Adrenal gland (tissue), 5 donors: Measurements from ENCODE around the gene DES.

Experiments used
- POLR2A ChIP-seq, 2 donors: fragments of 450-650 bp; IDR thresholded peaks; one replicate each; pipeline ENCODE4 v1.6.1; 2017; ENCODE audit warnings: antibody characterized with exemption in 2 of 2, mild to moderate bottlenecking in 2 of 2, moderate library complexity in 1 of 2
- TF ChIP-seq, protein P1 (sequence below), 6 experiments: fragments of 450-650 bp in 4 of 6; fragments of 200-600 bp in 2 of 6; sonication (generic) in 1 of 6; IDR thresholded peaks; 1 replicate in 5 of 6; 2 replicates in 1 of 6; pipeline versions ENCODE4 v1.5.1 to v1.8.0; 2016 to 2021; ENCODE audit warnings: antibody characterized with exemption in 6 of 6, mild to moderate bottlenecking in 2 of 6, moderate library complexity in 1 of 6
- donor health status: DM: no; HTN: no; CAD: no.

DNA sequence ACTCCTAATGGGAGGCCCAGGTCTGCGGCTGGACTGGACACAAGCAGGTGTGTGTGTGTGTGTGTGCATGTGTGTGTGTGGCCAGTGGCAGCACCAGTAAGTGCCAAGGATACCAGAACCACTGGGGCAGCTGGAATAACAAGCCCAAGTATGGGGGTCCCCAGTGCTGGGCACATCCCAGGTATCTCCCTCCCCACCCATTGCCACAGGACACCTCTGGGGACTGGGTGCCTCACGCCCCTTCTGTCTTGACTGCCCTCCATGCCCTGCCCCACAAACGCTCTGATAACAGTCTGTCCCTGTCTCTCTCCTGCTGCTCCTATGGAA, 25.5 kb downstream of the DES start:
- TF ChIP-seq POLR2A (IDR thresholded peaks at IDR 0.05): no peak
- TF ChIP-seq, protein P1, sequence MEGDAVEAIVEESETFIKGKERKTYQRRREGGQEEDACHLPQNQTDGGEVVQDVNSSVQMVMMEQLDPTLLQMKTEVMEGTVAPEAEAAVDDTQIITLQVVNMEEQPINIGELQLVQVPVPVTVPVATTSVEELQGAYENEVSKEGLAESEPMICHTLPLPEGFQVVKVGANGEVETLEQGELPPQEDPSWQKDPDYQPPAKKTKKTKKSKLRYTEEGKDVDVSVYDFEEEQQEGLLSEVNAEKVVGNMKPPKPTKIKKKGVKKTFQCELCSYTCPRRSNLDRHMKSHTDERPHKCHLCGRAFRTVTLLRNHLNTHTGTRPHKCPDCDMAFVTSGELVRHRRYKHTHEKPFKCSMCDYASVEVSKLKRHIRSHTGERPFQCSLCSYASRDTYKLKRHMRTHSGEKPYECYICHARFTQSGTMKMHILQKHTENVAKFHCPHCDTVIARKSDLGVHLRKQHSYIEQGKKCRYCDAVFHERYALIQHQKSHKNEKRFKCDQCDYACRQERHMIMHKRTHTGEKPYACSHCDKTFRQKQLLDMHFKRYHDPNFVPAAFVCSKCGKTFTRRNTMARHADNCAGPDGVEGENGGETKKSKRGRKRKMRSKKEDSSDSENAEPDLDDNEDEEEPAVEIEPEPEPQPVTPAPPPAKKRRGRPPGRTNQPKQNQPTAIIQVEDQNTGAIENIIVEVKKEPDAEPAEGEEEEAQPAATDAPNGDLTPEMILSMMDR (IDR thresholded peaks at IDR 0.05): no peak
